ENCODE measurements around the gene GFM1.

GRCh38 chr3:158625881-158626280 lies 18.4 kb upstream of the GFM1 start:
- no peak for TF ChIP-seq CTCF (IDR thresholded peaks at IDR 0.05; ENCODE audit: low read depth, low read length)
- no peak for TF ChIP-seq MAX (IDR thresholded peaks at IDR 0.05; ENCODE audit: low read depth, low read length)
